Transverse colon (tissue), 4 donors: Measurements from ENCODE around the gene RTL10. TPM values are rescaled to one million over a fixed set of nuclear protein-coding genes. Genes with fewer than 3 reads are reported as not detected.

ENCODE experiments used
- DNase-seq: peaks from one replicate; pipeline ENCODE4 v3.0.0-alpha.2; 2019
- H3K27ac ChIP-seq, 4 donors: fragments of 200-600 bp; sonication (generic); 2 replicates each; pipeline ENCODE4 v1.5.1; 2016 to 2018; ENCODE audit warnings: inconsistent platforms in 4 of 4
- H3K27me3 ChIP-seq: fragments of 200-600 bp; sonication (generic); 2 replicates; pipeline ENCODE4 v1.5.1; 2017; ENCODE audit warnings: inconsistent platforms
- H3K36me3 ChIP-seq, 4 donors: fragments of 200-600 bp; sonication (generic); 2 replicates each; pipeline ENCODE4 v1.5.1; 2017 to 2019; ENCODE audit warnings: inconsistent platforms in 4 of 4
- H3K4me1 ChIP-seq, 4 donors: fragments of 200-600 bp; sonication (generic); 2 replicates each; pipeline ENCODE4 v1.5.1; 2017 to 2020; ENCODE audit warnings: inconsistent platforms in 4 of 4
- H3K4me3 ChIP-seq, 4 donors: fragments of 200-600 bp; sonication (generic); 1 replicate in 1 of 4; 2 replicates in 3 of 4; pipeline versions ENCODE4 v1.5.1 to v1.6.1; 2017 to 2019; ENCODE audit warnings: inconsistent platforms in 4 of 4
- H3K9me3 ChIP-seq, 2 donors: fragments of 200-600 bp; sonication (generic); 2 replicates each; pipeline ENCODE4 v1.5.1; 2017 to 2019; ENCODE audit warnings: inconsistent platforms in 2 of 2
- EP300 ChIP-seq: sonication (generic); formaldehyde crosslinking; IDR thresholded peaks from one replicate; pipeline ENCODE4 v1.6.1; 2017; ENCODE audit warnings: antibody characterized with exemption, low read depth
- POLR2A ChIP-seq: fragments of 450-650 bp; IDR thresholded peaks from one replicate; pipeline ENCODE4 v1.6.1; 2016; ENCODE audit warnings: antibody characterized with exemption, mild to moderate bottlenecking, moderate library complexity
- POLR2AphosphoS5 ChIP-seq, 3 donors: sonication (generic); formaldehyde crosslinking; IDR thresholded peaks; one replicate each; pipeline ENCODE4 v1.6.1; 2016; ENCODE audit warnings: antibody characterized with exemption in 3 of 3
- WGBS, 2 donors: methylation state at CpG; one replicate each; pipeline ENCODE4 v1.1.5; 2018; ENCODE audit warnings: low coverage in 1 of 2; 5-methylcytosine and 5-hydroxymethylcytosine counted together
- in situ Hi-C, 4 donors: fragments of 200-750 bp; cut with MboI; loops; one replicate each; pipeline versions ENCODE4 v1.15.0 to v1.15.1; 2017; ENCODE audit warnings: low sequenced_read_pairs in 3 of 4, low pct_ligation_motif_present in 1 of 4, low pct_unique_long_range_greater_than_20kb in 1 of 4
- intact Hi-C: fragments of 100-400 bp; cut with DNase I; formaldehyde crosslinking; loops from one replicate; pipeline ENCODE4 v1.15.1; 2023; ENCODE audit warnings: low total_unique reads
- total RNA-seq, 4 donors: library from RNA; depleted of rRNA; stranded (reverse); fragments of >200 nt; gene quantifications; one replicate each; pipeline ENCODE4 v1.1.0, GENCODE V29; 2016
- TF ChIP-seq, protein P1 (sequence below), 5 experiments: fragments of 200-600 bp in 3 of 5; fragments of 450-650 bp in 2 of 5; sonication (generic) in 3 of 5; IDR thresholded peaks; 1 replicate in 2 of 5; 2 replicates in 3 of 5; pipeline ENCODE4 v1.5.1; 2016 to 2017; ENCODE audit warnings: antibody characterized with exemption in 5 of 5, inconsistent platforms in 3 of 5, mild to moderate bottlenecking in 2 of 5, moderate library complexity in 1 of 5

The RTL10 gene
- total RNA-seq, 4 donors from 2014 or later: 7.1 to 16.8 (median 7.8) TPM

- H3K27ac ChIP-seq: no peak overlapping the region
- intact Hi-C loops (no loop called here), in situ Hi-C loops (no loop called here)
- no peaks in the 10 kb centered on the region for H3K36me3 ChIP-seq
- peaks cover 11 to 49% (median 37%) of the 10 kb centered on the region in 4 donors for H3K4me1 ChIP-seq
- H3K27me3 ChIP-seq: no peaks in the 10 kb centered on the region
- 79% methylated on average over 19 of the region's 20 CpGs; no CpG with 5 or more reads in 1 of the 2 donors for WGBS, 2 donors
- DNase-seq: no peak
- H3K4me3 ChIP-seq: no peak overlapping the region
- no peak for TF ChIP-seq POLR2A
- no peak for TF ChIP-seq EP300
- no peak for TF ChIP-seq POLR2AphosphoS5 (IDR thresholded peaks at IDR 0.05)
- TF ChIP-seq, protein P1, sequence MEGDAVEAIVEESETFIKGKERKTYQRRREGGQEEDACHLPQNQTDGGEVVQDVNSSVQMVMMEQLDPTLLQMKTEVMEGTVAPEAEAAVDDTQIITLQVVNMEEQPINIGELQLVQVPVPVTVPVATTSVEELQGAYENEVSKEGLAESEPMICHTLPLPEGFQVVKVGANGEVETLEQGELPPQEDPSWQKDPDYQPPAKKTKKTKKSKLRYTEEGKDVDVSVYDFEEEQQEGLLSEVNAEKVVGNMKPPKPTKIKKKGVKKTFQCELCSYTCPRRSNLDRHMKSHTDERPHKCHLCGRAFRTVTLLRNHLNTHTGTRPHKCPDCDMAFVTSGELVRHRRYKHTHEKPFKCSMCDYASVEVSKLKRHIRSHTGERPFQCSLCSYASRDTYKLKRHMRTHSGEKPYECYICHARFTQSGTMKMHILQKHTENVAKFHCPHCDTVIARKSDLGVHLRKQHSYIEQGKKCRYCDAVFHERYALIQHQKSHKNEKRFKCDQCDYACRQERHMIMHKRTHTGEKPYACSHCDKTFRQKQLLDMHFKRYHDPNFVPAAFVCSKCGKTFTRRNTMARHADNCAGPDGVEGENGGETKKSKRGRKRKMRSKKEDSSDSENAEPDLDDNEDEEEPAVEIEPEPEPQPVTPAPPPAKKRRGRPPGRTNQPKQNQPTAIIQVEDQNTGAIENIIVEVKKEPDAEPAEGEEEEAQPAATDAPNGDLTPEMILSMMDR (IDR thresholded peaks at IDR 0.05): no peak
- no peaks in the 10 kb centered on the region for H3K9me3 ChIP-seq
Measured at GRCh38 chr22:19877626-19878339, 23.1 kb upstream of the RTL10 start.

DNA sequence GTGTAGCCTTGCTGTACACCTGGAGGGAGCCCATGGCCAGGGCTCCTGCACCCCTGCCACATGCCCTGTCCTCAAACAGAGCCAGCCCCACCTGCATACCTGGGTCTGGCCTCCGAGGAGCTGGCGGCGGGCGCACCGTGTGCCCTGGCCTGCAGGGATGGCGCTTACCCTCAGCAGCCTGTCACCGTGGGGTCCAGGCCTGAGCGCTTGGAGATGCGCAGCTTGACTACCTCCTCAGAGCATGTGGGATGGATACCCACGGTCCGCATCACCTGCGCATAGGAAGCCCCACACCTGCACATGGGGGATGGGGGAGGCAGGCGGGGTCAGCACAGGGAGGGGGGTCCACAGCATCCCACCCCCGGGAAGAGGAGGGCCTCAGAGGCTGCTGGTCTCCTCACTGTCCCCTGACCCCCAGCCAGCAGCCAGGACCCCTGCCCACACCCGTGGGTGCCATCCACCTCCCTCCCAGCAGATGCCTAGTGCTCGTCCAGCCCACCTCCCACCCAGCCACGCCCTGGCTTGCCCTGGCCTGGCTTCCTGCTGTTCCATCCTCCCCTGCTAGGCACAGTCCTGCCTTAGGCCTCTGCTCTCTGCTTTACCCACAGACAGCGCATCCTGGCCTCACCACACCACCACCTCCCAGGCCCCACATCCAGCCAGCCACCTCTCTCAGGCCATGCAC is 22.4 kb upstream of the RTL10 start:
- intact Hi-C loops (no loop called here), in situ Hi-C loops (no loop called here)
- TF ChIP-seq EP300 (no peak), POLR2A (no peak), POLR2AphosphoS5 (IDR thresholded peaks at IDR 0.05) (no peak)
- TF ChIP-seq, protein P1 (IDR thresholded peaks at IDR 0.05): no peak
- 93% methylated on average over 12 of the region's 18 CpGs; no CpG with 5 or more reads in 1 of the 2 donors for WGBS, 2 donors
- Histone ChIP-seq H3K4me3 (no peak overlapping the region), H3K9me3 (no peaks in the 10 kb centered on the region), H3K4me1 (peaks cover 11 to 51% (median 37%) of the 10 kb centered on the region in 4 donors), H3K36me3 (no peaks in the 10 kb centered on the region), H3K27me3 (no peaks in the 10 kb centered on the region), H3K27ac (no peak overlapping the region)
- no peak for DNase-seq

GRCh38 chr22:19876314-19876940 is 21.8 kb upstream of the RTL10 start:
- Histone ChIP-seq H3K4me1 (peaks cover 11 to 45% (median 31%) of the 10 kb centered on the region in 4 donors), H3K4me3 (no peak overlapping the region), H3K27me3 (no peaks in the 10 kb centered on the region), H3K27ac (no peak overlapping the region), H3K9me3 (no peaks in the 10 kb centered on the region), H3K36me3 (no peaks in the 10 kb centered on the region)
- 64% methylated on average over 12 of the region's 21 CpGs; no CpG with 5 or more reads in 1 of the 2 donors for WGBS, 2 donors
- in situ Hi-C loops (no loop called here), intact Hi-C loops (no loop called here)
- TF ChIP-seq, protein P1 (IDR thresholded peaks at IDR 0.05): no peak
- TF ChIP-seq POLR2A: no peak
- TF ChIP-seq EP300: no peak
- TF ChIP-seq POLR2AphosphoS5 (IDR thresholded peaks at IDR 0.05): no peak
- DNase-seq: no peak
